GM10248 (cell line): ENCODE measurements around the gene RHOT1.
"Not testable (repeated sequence)": the region's sequence is repeated elsewhere in the genome, so short reads cannot be mapped to it uniquely, and the experiment has no call there.

Source experiments
- CTCF ChIA-PET: fragments of 300-600 bp; sonication (Branson Sonifier 250); formaldehyde crosslinking; extraction: SDS; loops from one replicate; lab custom pipeline; 2021; ENCODE audit warnings: antibody characterized with exemption; lab: Yijun Ruan, JAX
- POLR2A ChIA-PET: fragments of 350-650 bp; sonication (Branson Sonifier 250); formaldehyde crosslinking; extraction: SDS; loops from one replicate; lab custom pipeline; 2020; ENCODE audit warnings: antibody characterized with exemption; lab: Yijun Ruan, JAX
- DNase-seq: peaks from one replicate; pipeline ENCODE4 v3.0.0; 2012; ENCODE audit errors: extremely low spot score
- CTCF ChIP-seq: IDR thresholded peaks from 2 replicates; pipeline ENCODE4 v1.5.1; 2012; ENCODE audit warnings: mild to moderate bottlenecking, low read depth; ENCODE audit errors: extremely low read depth, missing control alignments, control extremely low read depth

RHOT1 gene

GRCh38 chr17:32174889-32175288 lies 32.6 kb downstream of the RHOT1 start:
- no peak for DNase-seq
- POLR2A ChIA-PET, result no interaction called here
- CTCF ChIA-PET, result interaction anchor here (0.8 to 1.9 kb wide), 4 partner anchors 10 to 59 kb away, joined by 3 to 5 read pairs (median 4); no protein-coding TSS in a partner anchor
- TF ChIP-seq CTCF, result no peak

GRCh38 chr17:32178679-32179078 lies 36.4 kb downstream of the RHOT1 start:
- DNase-seq, POLR2A ChIA-PET, CTCF ChIA-PET: not testable (repeated sequence)

- POLR2A ChIA-PET, CTCF ChIA-PET, DNase-seq: not testable (repeated sequence)
Observed at GRCh38 chr17:32179103-32179502, 36.8 kb downstream of the RHOT1 start.

GRCh38 chr17:32179526-32179925 lies 37.2 kb downstream of the RHOT1 start:
- CTCF ChIA-PET, DNase-seq, POLR2A ChIA-PET: not testable (repeated sequence)

- POLR2A ChIA-PET, DNase-seq: not testable (repeated sequence)
- CTCF ChIA-PET, result interaction anchor here (1.9 kb wide), 1 partner anchor 139 kb away, joined by 5 read pairs; no protein-coding TSS in a partner anchor
Observed at GRCh38 chr17:32180262-32180661, 38.0 kb downstream of the RHOT1 start.

- TF ChIP-seq CTCF, result no peak
- POLR2A ChIA-PET, result no interaction called here
- CTCF ChIA-PET, result no interaction called here
- no peak for DNase-seq
Observed at GRCh38 chr17:32185875-32186274, 43.6 kb downstream of the RHOT1 start.

- CTCF ChIA-PET, result no interaction called here
- TF ChIP-seq CTCF, result no peak
- DNase-seq, result no peak
- POLR2A ChIA-PET, result no interaction called here
Observed at GRCh38 chr17:32187271-32187670, 45.0 kb downstream of the RHOT1 start.

GRCh38 chr17:32189343-32189742 lies 47.0 kb downstream of the RHOT1 start:
- TF ChIP-seq CTCF, result no peak
- POLR2A ChIA-PET, result no interaction called here
- CTCF ChIA-PET, result interaction anchor here (1.0 kb wide), 1 partner anchor 50 kb away, joined by 3 read pairs; no protein-coding TSS in a partner anchor
- DNase-seq, result no peak

- CTCF ChIA-PET, result interaction anchor here (0.9 to 2.4 kb wide), 3 partner anchors 9 to 27 kb away, joined by 3 to 8 read pairs (median 3); no protein-coding TSS in a partner anchor
- DNase-seq, result no peak
- no peak for TF ChIP-seq CTCF
- POLR2A ChIA-PET, result no interaction called here
Observed at GRCh38 chr17:32191306-32191705, 49.0 kb downstream of the RHOT1 start.
